H1 (cell line): ENCODE data around the gene IQCH. TPM values are rescaled to one million over a fixed set of nuclear protein-coding genes. Genes with fewer than 3 reads are reported as not detected.

Experiments
- CHD2 ChIP-seq: IDR thresholded peaks from 2 replicates; pipeline ENCODE4 v1.6.1; 2012; ENCODE audit warnings: low read length, improper control_type of control experiment
- CHD7 ChIP-seq: fragments of 300-600 bp; sonication (generic); IDR thresholded peaks from 2 replicates; pipeline ENCODE4 v1.7.1; 2012; ENCODE audit warnings: low read length, moderate library complexity, mild to moderate bottlenecking, inconsistent platforms; ENCODE audit not compliant: insufficient replicate concordance
- JUN ChIP-seq: IDR thresholded peaks from 2 replicates; pipeline ENCODE4 v1.6.1; 2011; ENCODE audit warnings: low read depth, mild to moderate bottlenecking, improper control_type of control experiment, low read length
- TEAD4 ChIP-seq: IDR thresholded peaks from 2 replicates; pipeline ENCODE4 v1.6.1; 2012; ENCODE audit warnings: low read depth, low read length, inconsistent platforms, mixed read lengths
- ZNF274 ChIP-seq: IDR thresholded peaks from 2 replicates; pipeline ENCODE4 v1.7.0; 2012; ENCODE audit warnings: low read length, borderline replicate concordance; ENCODE audit errors: extremely low read depth
- polyA plus RNA-seq, 7 experiments: library from polyadenylated mRNA; depleted of rRNA in 3 of 7; stranded (reverse) in 5 of 7; unstranded in 2 of 7; fragments of >200 nt in 5 of 7; fragments of 200-250 nt in 2 of 7; gene quantifications; 1 replicate in 5 of 7; 2 replicates in 1 of 7; 4 replicates in 1 of 7; pipeline versions ENCODE4 v1.2.1 to v1.2.3, GENCODE V29; 2011 to 2013; ENCODE audit warnings: missing spikeins in 2 of 7, mixed read lengths in 2 of 7
- total RNA-seq: library from RNA; stranded (reverse); fragmentation: NEBNext Ultra II Directional; extraction: Animal tissue kit (Norgen Biotek cat#: 25700); gene quantifications from 2 replicates; pipeline ENCODE4 v1.2.1, GENCODE V29; 2021

The IQCH gene
- total and polyA plus RNA-seq, 2 of the 8 experiments (the other 6 are each of a cell fraction or from before 2014, with no cell fraction given): 0.60 to 1.9 TPM

GRCh38 chr15:67523330-67523729 is 268.7 kb downstream of the IQCH start (continued):
- TF ChIP-seq CHD7 (no peak), TEAD4 (no peak), CHD2 (no peak), JUN (no peak), ZNF274 (no peak)
